Natural killer cell (primary cell): ENCODE measurements around the gene STUM. TPM values are rescaled to one million over a fixed set of nuclear protein-coding genes. Genes with fewer than 3 reads are reported as not detected.
A peak's percentile ranks its signal among the peaks of the same experiment; 100 is the strongest.

ENCODE experiments used
- ATAC-seq, 3 donors: fragments of 150-1000 bp in 2 of 3; fragments of 200-7000 bp in 1 of 3; cut with Tn5 transposase; 1 replicate in 1 of 3; 2 replicates in 2 of 3; pipeline ENCODE4 v1.10.0; 2021; ENCODE audit warnings: mild to moderate bottlenecking in 2 of 3, moderate library complexity in 2 of 3
- DNase-seq, 2 donors: peaks; one replicate each; pipeline versions ENCODE4 v3.0.0 to v3.0.0-alpha.2; 2013 to 2021; ENCODE audit warnings: mixed read lengths in 1 of 2
- H3K27ac ChIP-seq: one replicate; pipeline ENCODE4 v1.5.1; 2013; ENCODE audit warnings: mild to moderate bottlenecking, low read length
- H3K27me3 ChIP-seq: one replicate; pipeline ENCODE4 v1.6.1; 2013; ENCODE audit warnings: low read length; ENCODE audit not compliant: control insufficient read depth, insufficient read depth
- H3K36me3 ChIP-seq: one replicate; pipeline ENCODE4 v1.6.1; 2013; ENCODE audit warnings: low read length; ENCODE audit not compliant: control insufficient read depth, insufficient read depth
- H3K4me1 ChIP-seq: one replicate; pipeline ENCODE4 v1.6.1; 2013; ENCODE audit warnings: low read length; ENCODE audit not compliant: control insufficient read depth, insufficient read depth
- H3K4me3 ChIP-seq: one replicate; pipeline ENCODE4 v1.5.1; 2013; ENCODE audit warnings: low read length
- H3K9me3 ChIP-seq: one replicate; pipeline ENCODE4 v1.6.1; 2013; ENCODE audit warnings: low read length; ENCODE audit not compliant: control insufficient read depth, insufficient read depth
- H3K27ac Mint-ChIP-seq, 2 donors: one replicate each; pipeline ENCODE4 v1.8.0; 2022; ENCODE audit warnings: mild to moderate bottlenecking in 2 of 2, mixed read lengths in 2 of 2, moderate library complexity in 1 of 2
- H3K27me3 Mint-ChIP-seq, 2 donors: one replicate each; pipeline ENCODE4 v1.8.0; 2022; ENCODE audit warnings: low read depth in 2 of 2, mixed read lengths in 2 of 2
- H3K36me3 Mint-ChIP-seq: one replicate; pipeline ENCODE4 v1.8.0; 2022; ENCODE audit warnings: mixed read lengths
- H3K4me1 Mint-ChIP-seq, 2 donors: one replicate each; pipeline ENCODE4 v1.8.0; 2022; ENCODE audit warnings: mixed read lengths in 2 of 2
- H3K4me3 Mint-ChIP-seq: one replicate; pipeline ENCODE4 v1.8.0; 2022; ENCODE audit warnings: mild to moderate bottlenecking, moderate library complexity, mixed read lengths
- H3K9me3 Mint-ChIP-seq, 2 donors: one replicate each; pipeline ENCODE4 v1.8.0; 2022; ENCODE audit warnings: mixed read lengths in 2 of 2
- WGBS: methylation state at CpG from one replicate; pipeline ENCODE4 v1.1.7; 2013; ENCODE audit warnings: missing lambda C conversion rate; ENCODE audit not compliant: insufficient coverage; 5-methylcytosine and 5-hydroxymethylcytosine counted together
- intact Hi-C: fragments of 100-400 bp; cut with micrococcal nuclease; formaldehyde crosslinking; loops from one replicate; pipeline ENCODE4 v1.14.2; 2022
- total RNA-seq, 4 donors: library from RNA; stranded (reverse); fragments of 120-200 nt in 1 of 4; gene quantifications; one replicate each; pipeline versions ENCODE4 v1.2.3 to v1.2.4, GENCODE V29; 2013 to 2022
- TF ChIP-seq, protein P1 (sequence below): fragments of 200-600 bp; IDR thresholded peaks from one replicate; pipeline ENCODE4 v1.8.0; 2022; ENCODE audit warnings: antibody characterized with exemption

STUM gene
- total RNA-seq, 3 donors from 2014 or later (not counting 1 experiment from before 2014, with no cell fraction given): not detected

- Histone ChIP-seq H3K27me3 (peaks cover 3% of the 10 kb centered on the region), H3K4me3 (no peak overlapping the region), H3K36me3 (no peaks in the 10 kb centered on the region), H3K27ac (no peak overlapping the region), H3K9me3 (no peaks in the 10 kb centered on the region), H3K4me1 (no peaks in the 10 kb centered on the region)
- 87% methylated on average over 13 of the region's 13 CpGs for WGBS
- H3K4me3 Mint-ChIP-seq: no peak overlapping the region
- ATAC-seq (no peak), DNase-seq (no peak)
- TF ChIP-seq, protein P1, sequence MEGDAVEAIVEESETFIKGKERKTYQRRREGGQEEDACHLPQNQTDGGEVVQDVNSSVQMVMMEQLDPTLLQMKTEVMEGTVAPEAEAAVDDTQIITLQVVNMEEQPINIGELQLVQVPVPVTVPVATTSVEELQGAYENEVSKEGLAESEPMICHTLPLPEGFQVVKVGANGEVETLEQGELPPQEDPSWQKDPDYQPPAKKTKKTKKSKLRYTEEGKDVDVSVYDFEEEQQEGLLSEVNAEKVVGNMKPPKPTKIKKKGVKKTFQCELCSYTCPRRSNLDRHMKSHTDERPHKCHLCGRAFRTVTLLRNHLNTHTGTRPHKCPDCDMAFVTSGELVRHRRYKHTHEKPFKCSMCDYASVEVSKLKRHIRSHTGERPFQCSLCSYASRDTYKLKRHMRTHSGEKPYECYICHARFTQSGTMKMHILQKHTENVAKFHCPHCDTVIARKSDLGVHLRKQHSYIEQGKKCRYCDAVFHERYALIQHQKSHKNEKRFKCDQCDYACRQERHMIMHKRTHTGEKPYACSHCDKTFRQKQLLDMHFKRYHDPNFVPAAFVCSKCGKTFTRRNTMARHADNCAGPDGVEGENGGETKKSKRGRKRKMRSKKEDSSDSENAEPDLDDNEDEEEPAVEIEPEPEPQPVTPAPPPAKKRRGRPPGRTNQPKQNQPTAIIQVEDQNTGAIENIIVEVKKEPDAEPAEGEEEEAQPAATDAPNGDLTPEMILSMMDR: no peak
- H3K9me3 Mint-ChIP-seq: no peaks in the 10 kb centered on the region
- H3K4me1 Mint-ChIP-seq: no peaks in the 10 kb centered on the region
- peaks cover 7 to 18% of the 10 kb centered on the region in 2 donors for H3K27me3 Mint-ChIP-seq
- H3K27ac Mint-ChIP-seq: no peak overlapping the region
- H3K36me3 Mint-ChIP-seq: no peaks in the 10 kb centered on the region
- intact Hi-C loops: no loop called here
Observed at GRCh38 chr1:226568077-226568831, 19.7 kb downstream of the STUM start.

DNA sequence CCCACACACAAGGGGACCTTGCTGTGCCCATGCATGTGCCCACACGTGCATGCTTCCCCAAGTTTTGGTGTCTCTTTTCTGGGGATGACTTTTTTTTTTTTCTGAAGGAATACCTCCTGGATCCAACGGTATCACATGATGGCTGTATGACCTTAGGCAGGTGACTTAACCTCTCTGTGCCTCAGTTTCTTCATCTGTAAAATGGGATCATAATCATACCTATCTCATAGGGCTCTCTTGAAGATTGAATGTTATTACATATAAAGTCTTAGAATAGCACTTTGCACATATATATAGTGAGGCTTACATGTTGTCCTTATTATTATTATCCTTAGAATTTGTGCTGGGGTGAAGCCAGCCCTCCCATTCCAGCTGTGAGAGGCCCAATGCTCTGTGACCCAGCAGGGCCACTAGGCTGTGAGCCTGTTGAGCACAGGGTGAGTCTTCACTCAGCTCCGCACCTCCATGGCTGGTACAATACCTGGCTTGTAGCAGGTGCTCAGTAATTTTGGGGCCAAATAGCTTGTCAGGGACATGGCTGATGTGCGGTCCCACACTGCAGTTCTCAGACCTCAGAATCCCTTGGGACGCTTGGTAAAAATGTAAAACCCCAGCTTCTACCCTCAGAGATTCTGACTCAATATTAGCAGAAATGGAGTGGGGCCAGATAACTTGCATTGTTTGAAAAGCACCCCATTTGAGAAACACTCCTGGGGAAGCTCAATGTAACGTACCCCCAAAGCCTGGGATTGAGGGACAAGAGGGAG, 20.6 kb downstream of the STUM start:
- 82% methylated on average over 5 of the region's 6 CpGs for WGBS
- intact Hi-C loops: no loop called here

GRCh38 chr1:226569879-226570547, 21.4 kb downstream of the STUM start:
- WGBS: 59% methylated on average over 4 of the region's 4 CpGs
- Mint-ChIP-seq H3K4me1 (no peaks in the 10 kb centered on the region), H3K27me3 (peaks cover 7 to 18% of the 10 kb centered on the region in 2 donors), H3K27ac (no peak overlapping the region), H3K9me3 (no peaks in the 10 kb centered on the region), H3K36me3 (no peaks in the 10 kb centered on the region), H3K4me3 (no peak overlapping the region)
- Histone ChIP-seq H3K27me3 (peaks cover 3% of the 10 kb centered on the region), H3K9me3 (no peaks in the 10 kb centered on the region), H3K4me3 (no peak overlapping the region), H3K36me3 (no peaks in the 10 kb centered on the region), H3K27ac (no peak overlapping the region), H3K4me1 (no peaks in the 10 kb centered on the region)
- intact Hi-C loops: no loop called here
- TF ChIP-seq, protein P1: no peak
- ATAC-seq (peak in 2 of 3 donors; percentile 59 to 70), DNase-seq (peak in 1 of 2 donors; percentile 52)

More for the DNA sequence above, 20.6 kb downstream of the STUM start:
- H3K4me1 Mint-ChIP-seq: no peaks in the 10 kb centered on the region
- peaks cover 7 to 18% of the 10 kb centered on the region in 2 donors for H3K27me3 Mint-ChIP-seq
- H3K9me3 Mint-ChIP-seq: no peaks in the 10 kb centered on the region
- Histone ChIP-seq H3K27ac (no peak overlapping the region), H3K36me3 (no peaks in the 10 kb centered on the region), H3K4me3 (no peak overlapping the region), H3K27me3 (peaks cover 3% of the 10 kb centered on the region), H3K9me3 (no peaks in the 10 kb centered on the region), H3K4me1 (no peaks in the 10 kb centered on the region)
- DNase-seq (no peak), ATAC-seq (no peak)
- no peak overlapping the region for H3K27ac Mint-ChIP-seq
- TF ChIP-seq, protein P1: no peak
- H3K36me3 Mint-ChIP-seq: no peaks in the 10 kb centered on the region
- no peak overlapping the region for H3K4me3 Mint-ChIP-seq
